Neuronal stem cell (in vitro differentiated cells): Measurements from ENCODE around the gene MERTK.

Experiments used
- DNase-seq: peaks from one replicate; pipeline ENCODE4 v3.0.0-alpha.2; 2013; ENCODE audit warnings: low spot score
- H2AFZ ChIP-seq: one replicate; pipeline ENCODE4 v1.6.1; 2013; ENCODE audit warnings: mild to moderate bottlenecking, low read length, inconsistent platforms
- H2AK5ac ChIP-seq: 2 replicates; pipeline ENCODE4 v1.6.1; 2013; ENCODE audit warnings: low read depth, mild to moderate bottlenecking, inconsistent platforms, low read length, moderate library complexity, mixed read lengths
- H2BK120ac ChIP-seq: 2 replicates; pipeline ENCODE4 v1.6.1; 2013; ENCODE audit warnings: low read depth, mild to moderate bottlenecking, inconsistent platforms, low read length, moderate library complexity, mixed read lengths
- H2BK12ac ChIP-seq: one replicate; pipeline ENCODE4 v1.6.1; 2013; ENCODE audit warnings: low read length, inconsistent platforms
- H2BK15ac ChIP-seq: 2 replicates; pipeline ENCODE4 v1.6.1; 2013; ENCODE audit warnings: mild to moderate bottlenecking, low read length, inconsistent platforms, mixed read lengths
- H2BK5ac ChIP-seq: one replicate; pipeline ENCODE4 v1.6.1; 2013; ENCODE audit warnings: inconsistent platforms, mild to moderate bottlenecking, low read length, moderate library complexity
- H3K14ac ChIP-seq: one replicate; pipeline ENCODE4 v1.6.1; 2013; ENCODE audit warnings: low read length, inconsistent platforms
- H3K18ac ChIP-seq: 2 replicates; pipeline ENCODE4 v1.6.1; 2013; ENCODE audit warnings: low read length, inconsistent platforms
- H3K23ac ChIP-seq: 2 replicates; pipeline ENCODE4 v1.6.1; 2013; ENCODE audit warnings: low read depth, mild to moderate bottlenecking, mixed read lengths, low read length, inconsistent platforms; ENCODE audit not compliant: poor library complexity
- H3K27ac ChIP-seq: replicated peaks from 3 replicates; pipeline ENCODE4 v1.5.1; 2013; ENCODE audit warnings: low read length, inconsistent platforms
- H3K27me3 ChIP-seq, 3 experiments: 2 replicates each; pipeline ENCODE4 v1.6.1; 2013; ENCODE audit warnings: low read length in 3 of 3, mild to moderate bottlenecking in 2 of 3, inconsistent platforms in 1 of 3, low read depth in 1 of 3, mixed read lengths in 1 of 3, moderate library complexity in 1 of 3; ENCODE audit not compliant: control insufficient read depth in 3 of 3, insufficient read depth in 3 of 3
- H3K36me3 ChIP-seq, 2 donors: replicated peaks in 1 of 2; 2 replicates each; pipeline ENCODE4 v1.6.1; 2013; ENCODE audit warnings: low read length in 2 of 2; ENCODE audit not compliant: control insufficient read depth in 2 of 2, insufficient read depth in 2 of 2
- H3K4ac ChIP-seq: 2 replicates; pipeline ENCODE4 v1.6.1; 2013; ENCODE audit warnings: inconsistent platforms, mild to moderate bottlenecking, low read length, moderate library complexity
- H3K4me1 ChIP-seq, 2 donors: 1 replicate in 1 of 2; 2 replicates in 1 of 2; pipeline ENCODE4 v1.6.1; 2013; ENCODE audit warnings: low read length in 2 of 2, low read depth in 1 of 2; ENCODE audit not compliant: control insufficient read depth in 2 of 2, insufficient read depth in 1 of 2
- H3K4me2 ChIP-seq: one replicate; pipeline ENCODE4 v1.6.1; 2013; ENCODE audit warnings: mild to moderate bottlenecking, low read length, inconsistent platforms; ENCODE audit not compliant: insufficient read depth, poor library complexity, severe bottlenecking
- H3K4me3 ChIP-seq, 2 donors: 2 replicates each; pipeline ENCODE4 v1.5.1; 2013; ENCODE audit warnings: low read length in 2 of 2, mild to moderate bottlenecking in 2 of 2, inconsistent platforms in 1 of 2, moderate library complexity in 1 of 2
- H3K79me1 ChIP-seq: one replicate; pipeline ENCODE4 v1.6.1; 2013; ENCODE audit warnings: low read depth, mild to moderate bottlenecking, inconsistent platforms, low read length, moderate library complexity
- H3K9ac ChIP-seq: one replicate; pipeline ENCODE4 v1.6.1; 2013; ENCODE audit warnings: mild to moderate bottlenecking, low read depth, low read length, inconsistent platforms; ENCODE audit not compliant: poor library complexity
- H3K9me3 ChIP-seq, 2 donors: replicated peaks in 1 of 2; 2 replicates each; pipeline versions ENCODE3 to v1.6.1; 2013; ENCODE audit warnings: low read length in 2 of 2, mild to moderate bottlenecking in 2 of 2, inconsistent platforms in 1 of 2, low read depth in 1 of 2, mixed read lengths in 1 of 2, moderate library complexity in 1 of 2; ENCODE audit not compliant: control insufficient read depth in 2 of 2, insufficient read depth in 1 of 2
- H4K8ac ChIP-seq: one replicate; pipeline ENCODE4 v1.6.1; 2013; ENCODE audit warnings: low read depth, mild to moderate bottlenecking, inconsistent platforms, low read length, moderate library complexity
- H4K91ac ChIP-seq: one replicate; pipeline ENCODE4 v1.6.1; 2013; ENCODE audit warnings: low read length, low read depth, mild to moderate bottlenecking, inconsistent platforms; ENCODE audit not compliant: poor library complexity
- WGBS, 2 donors: extraction: QIAGEN DNeasy Blood & Tissue Kit; methylation state at CpG; one replicate each; pipeline ENCODE4 v1.1.7; 2013; ENCODE audit warnings: missing lambda C conversion rate in 2 of 2, mixed read lengths in 1 of 2; ENCODE audit not compliant: insufficient read length in 2 of 2, insufficient replicate concordance in 1 of 2; ENCODE audit errors: extremely low coverage in 2 of 2; 5-methylcytosine and 5-hydroxymethylcytosine counted together

MERTK gene

DNA sequence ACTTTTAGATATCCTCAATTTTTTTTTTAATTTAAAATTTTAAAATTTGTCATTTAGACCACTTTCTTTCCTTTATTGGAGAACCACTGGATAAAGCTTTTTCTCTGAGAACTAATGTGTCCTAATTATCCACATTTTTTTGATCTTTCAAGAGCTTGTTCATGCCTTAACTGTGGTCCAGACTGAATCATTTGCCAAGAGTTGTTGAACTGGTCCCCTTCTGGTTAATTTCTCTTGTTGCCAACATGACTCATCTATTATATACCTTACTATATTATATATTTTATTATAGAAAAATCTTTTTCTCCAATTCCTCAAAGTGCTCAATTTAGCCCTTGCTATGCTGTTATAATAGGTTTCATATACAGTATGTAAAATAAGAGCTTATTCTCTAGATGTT is 103.5 kb downstream of the MERTK start:
- no peak overlapping the region for H2BK120ac ChIP-seq
- H4K91ac ChIP-seq, result no peak overlapping the region
- peaks cover 3 to 7% of the 10 kb centered on the region in 2 donors for H3K4me1 ChIP-seq
- DNase-seq, result no peak
- no peaks in the 10 kb centered on the region for H3K79me1 ChIP-seq
- H2BK12ac ChIP-seq, result no peak overlapping the region
- H4K8ac ChIP-seq, result no peak overlapping the region
- no peak overlapping the region for H2AK5ac ChIP-seq
- peaks cover 0 to 15% of the 10 kb centered on the region in 2 donors for H3K9me3 ChIP-seq
- no peak overlapping the region for H3K4me2 ChIP-seq
- no peak overlapping the region for H3K27ac ChIP-seq
- no peak overlapping the region for H2AFZ ChIP-seq
- no peak overlapping the region for H3K9ac ChIP-seq
- no peak overlapping the region for H2BK15ac ChIP-seq
- no peak overlapping the region for H2BK5ac ChIP-seq
- H3K14ac ChIP-seq, result no peak overlapping the region
- peaks cover 0 to 16% of the 10 kb centered on the region in 2 donors for H3K36me3 ChIP-seq
- no peak overlapping the region for H3K4ac ChIP-seq
- no peak overlapping the region for H3K4me3 ChIP-seq
- H3K27me3 ChIP-seq, result no peaks in the 10 kb centered on the region
- H3K23ac ChIP-seq, result no peak overlapping the region
- H3K18ac ChIP-seq, result no peak overlapping the region

DNA sequence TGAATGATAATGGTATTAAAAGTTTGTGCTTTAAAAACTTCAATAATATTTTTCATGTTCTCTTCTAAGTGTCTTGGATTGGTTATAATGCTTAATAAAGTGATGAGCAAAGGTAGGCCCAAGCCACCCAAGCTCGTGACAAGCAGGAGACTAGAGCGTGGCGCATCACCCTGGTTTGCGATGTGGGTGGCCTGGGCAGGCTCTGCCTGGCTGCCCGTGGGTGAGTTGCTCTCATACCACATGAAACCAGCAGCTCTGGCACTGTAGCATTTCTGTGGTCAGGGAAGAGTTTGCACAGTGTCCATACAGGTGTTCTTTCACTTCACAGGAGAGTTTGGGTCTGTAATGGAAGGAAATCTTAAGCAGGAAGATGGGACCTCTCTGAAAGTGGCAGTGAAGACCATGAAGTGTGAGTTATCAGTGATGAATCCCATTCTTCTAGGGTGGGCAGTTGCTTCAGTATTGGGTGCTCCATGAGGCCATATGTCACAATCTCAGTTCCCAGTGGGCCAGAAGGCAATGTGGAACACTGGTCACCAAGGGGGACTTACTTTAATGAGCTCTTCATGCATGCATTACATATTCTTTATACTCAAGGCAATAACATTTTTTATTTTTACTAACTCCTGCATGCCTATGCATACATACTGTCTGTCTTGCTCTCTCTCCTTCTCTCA is 105.3 kb downstream of the MERTK start:
- Histone ChIP-seq H3K27me3 (no peaks in the 10 kb centered on the region), H2BK12ac (no peak overlapping the region), H3K36me3 (peaks cover 0 to 2% of the 10 kb centered on the region in 2 donors)

DNA sequence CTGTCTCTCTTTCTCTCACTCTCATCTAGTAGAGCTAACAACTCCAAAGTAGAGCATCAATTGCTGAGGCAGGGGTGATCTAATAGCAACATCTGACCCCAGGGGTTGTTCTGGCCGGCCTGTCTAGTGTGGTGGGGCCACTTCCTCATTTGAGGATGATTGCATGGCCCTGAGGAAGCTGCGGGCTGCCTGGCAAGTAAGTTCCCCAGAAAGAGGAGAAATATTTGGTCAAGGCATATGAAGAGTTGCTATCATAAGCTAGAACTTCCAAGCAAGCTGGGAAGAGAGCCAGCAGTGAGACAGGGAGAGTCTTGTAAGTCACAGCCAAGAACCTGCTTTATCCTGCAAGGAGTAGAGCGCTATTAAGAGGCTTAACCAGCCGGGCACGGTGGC is 105.8 kb downstream of the MERTK start:
- Histone ChIP-seq H2BK5ac (no peak overlapping the region), H3K4ac (no peak overlapping the region), H2BK12ac (no peak overlapping the region), H3K79me1 (no peaks in the 10 kb centered on the region), H3K4me3 (no peak overlapping the region), H3K27me3 (no peaks in the 10 kb centered on the region), H3K36me3 (peaks cover 0 to 4% of the 10 kb centered on the region in 2 donors), H2BK15ac (no peak overlapping the region), H3K9ac (no peak overlapping the region), H3K27ac (no peak overlapping the region), H3K4me2 (no peak overlapping the region), H4K91ac (no peak overlapping the region), H3K18ac (no peak overlapping the region), H2AK5ac (no peak overlapping the region), H3K9me3 (peaks cover 0 to 11% of the 10 kb centered on the region in 2 donors), H2AFZ (no peak overlapping the region), H4K8ac (no peak overlapping the region), H3K4me1 (peaks cover 3 to 7% of the 10 kb centered on the region in 2 donors), H3K14ac (no peak overlapping the region), H2BK120ac (no peak overlapping the region), H3K23ac (no peak overlapping the region)
- no peak for DNase-seq
- WGBS, 2 donors, result no CpG with 5 or more reads among the region's 5 CpGs

More for the DNA sequence above, 105.3 kb downstream of the MERTK start:
- DNase-seq, result no peak
- Histone ChIP-seq H3K79me1 (no peaks in the 10 kb centered on the region), H2BK5ac (no peak overlapping the region), H4K91ac (no peak overlapping the region), H3K14ac (no peak overlapping the region), H3K23ac (no peak overlapping the region), H3K9me3 (peaks cover 0 to 11% of the 10 kb centered on the region in 2 donors), H3K4ac (no peak overlapping the region), H3K9ac (no peak overlapping the region), H3K4me2 (no peak overlapping the region), H4K8ac (no peak overlapping the region), H3K18ac (no peak overlapping the region), H2BK120ac (no peak overlapping the region), H2AK5ac (no peak overlapping the region), H3K4me3 (no peak overlapping the region), H3K4me1 (peaks cover 3 to 7% of the 10 kb centered on the region in 2 donors), H3K27ac (no peak overlapping the region), H2BK15ac (no peak overlapping the region), H2AFZ (no peak overlapping the region)
- no CpG with 5 or more reads among the region's 5 CpGs for WGBS, 2 donors

DNA sequence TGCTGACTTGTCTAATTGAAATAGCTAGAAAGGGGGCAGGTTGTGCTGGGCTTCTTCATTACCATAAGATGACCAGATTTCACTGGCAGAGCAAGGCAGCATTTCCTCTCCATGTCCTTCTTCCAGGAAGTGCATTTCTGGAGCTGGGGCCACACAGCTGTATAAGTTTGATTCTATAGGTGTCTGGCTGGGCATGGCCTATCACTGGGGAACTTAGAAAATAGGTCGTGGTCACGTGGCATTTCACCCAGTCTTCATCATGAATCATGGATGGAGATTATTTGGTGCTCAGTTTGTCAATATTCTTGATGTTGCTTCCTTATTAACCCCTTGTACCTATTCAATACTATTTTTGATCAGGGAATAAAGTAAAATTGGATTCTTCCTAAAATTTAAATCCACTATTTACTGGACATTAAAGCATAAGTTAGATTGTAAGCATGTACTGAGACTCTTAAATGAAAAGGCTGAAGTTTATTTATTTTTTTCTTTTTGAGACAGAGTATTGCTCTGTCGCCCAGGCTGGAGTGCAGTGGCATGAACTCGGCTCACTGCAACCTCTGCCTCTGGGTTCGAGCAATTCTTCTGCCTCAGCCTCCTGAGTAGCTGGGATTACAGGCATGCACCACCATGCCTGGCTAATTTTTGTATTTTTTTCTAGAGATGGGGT is 107.1 kb downstream of the MERTK start:
- H3K4me1 ChIP-seq, result peaks cover 3 to 7% of the 10 kb centered on the region in 2 donors
- H4K91ac ChIP-seq, result no peak overlapping the region
- H4K8ac ChIP-seq, result no peak overlapping the region
- no peaks in the 10 kb centered on the region for H3K9me3 ChIP-seq
- no peak overlapping the region for H3K4me2 ChIP-seq
- no peak overlapping the region for H3K9ac ChIP-seq
- peaks cover 0 to 13% of the 10 kb centered on the region in 2 donors for H3K36me3 ChIP-seq
- no peak overlapping the region for H3K23ac ChIP-seq
- no peak overlapping the region for H2AK5ac ChIP-seq
- H2BK5ac ChIP-seq, result no peak overlapping the region
- no peak overlapping the region for H2BK12ac ChIP-seq
- WGBS, 2 donors, result no CpG with 5 or more reads among the region's 5 CpGs
- no peak for DNase-seq
- H2AFZ ChIP-seq, result no peak overlapping the region
- no peaks in the 10 kb centered on the region for H3K27me3 ChIP-seq
- no peak overlapping the region for H3K18ac ChIP-seq
- H3K79me1 ChIP-seq, result no peaks in the 10 kb centered on the region
- H2BK15ac ChIP-seq, result no peak overlapping the region
- no peak overlapping the region for H2BK120ac ChIP-seq
- no peak overlapping the region for H3K14ac ChIP-seq
- no peak overlapping the region for H3K4me3 ChIP-seq
- H3K27ac ChIP-seq, result no peak overlapping the region
- no peak overlapping the region for H3K4ac ChIP-seq
